Kidney (tissue), 14 donors: ENCODE measurements around the gene PATZ1. TPM values are rescaled to one million over a fixed set of nuclear protein-coding genes. Genes with fewer than 3 reads are reported as not detected.

Experiments used
- DNase-seq, 5 donors: peaks; one replicate each; pipeline ENCODE4 v3.0.0-alpha.2; 2013 to 2020
- FAIRE-seq: peaks from 2 replicates; lab custom pipeline; 2012; peaks lifted over from hg19 to GRCh38; lab: Jason Lieb, UNC
- H3K27ac ChIP-seq, 2 donors: one replicate each; pipeline ENCODE4 v1.7.0; 2013; ENCODE audit warnings: low read depth in 2 of 2, low read length in 2 of 2, inconsistent platforms in 1 of 2
- H3K27me3 ChIP-seq: one replicate; pipeline ENCODE4 v1.7.1; 2013; ENCODE audit warnings: low read length, inconsistent platforms; ENCODE audit not compliant: control insufficient read depth, insufficient read depth
- H3K36me3 ChIP-seq, 3 donors: one replicate each; pipeline versions ENCODE4 v1.7.0 to v1.7.1; 2013; ENCODE audit warnings: low read length in 3 of 3, control low read depth in 1 of 3, inconsistent platforms in 1 of 3; ENCODE audit not compliant: insufficient read depth in 3 of 3, control insufficient read depth in 2 of 3
- H3K4me1 ChIP-seq, 3 donors: one replicate each; pipeline versions ENCODE4 v1.7.0 to v1.7.1; 2013; ENCODE audit warnings: low read length in 3 of 3, inconsistent platforms in 1 of 3, low read depth in 1 of 3; ENCODE audit not compliant: control insufficient read depth in 2 of 3, insufficient read depth in 2 of 3
- H3K4me3 ChIP-seq, 3 donors: one replicate each; pipeline versions ENCODE4 v1.7.0 to v1.8.1; 2013; ENCODE audit warnings: low read length in 3 of 3, control low read depth in 1 of 3, inconsistent platforms in 1 of 3
- H3K9ac ChIP-seq, 3 donors: one replicate each; pipeline versions ENCODE4 v1.7.0 to v1.7.1; 2013; ENCODE audit warnings: low read length in 3 of 3, control low read depth in 1 of 3, inconsistent platforms in 1 of 3
- H3K9me3 ChIP-seq, 3 donors: one replicate each; pipeline versions ENCODE4 v1.7.0 to v1.7.1; 2013; ENCODE audit warnings: low read length in 3 of 3, control low read depth in 1 of 3, inconsistent platforms in 1 of 3; ENCODE audit not compliant: control insufficient read depth in 2 of 3, insufficient read depth in 1 of 3
- CTCF ChIP-seq: IDR thresholded peaks from 3 replicates; pipeline ENCODE4 v1.5.1; 2012; ENCODE audit warnings: mild to moderate bottlenecking, moderate library complexity, borderline replicate concordance; ENCODE audit not compliant: insufficient read depth; ENCODE audit errors: extremely low read depth
- intact Hi-C: fragments of 100-400 bp; cut with DNase I; formaldehyde crosslinking; loops from one replicate; pipeline ENCODE4 v1.11.1; 2022
- polyA plus RNA-seq: library from polyadenylated mRNA; stranded (reverse); fragments of 350-450 nt; fragmentation: Illumina TruSeq; extraction: RNeasy Lipid Tissue Mini Kit (QIAGEN cat#74804); gene quantifications from one replicate; pipeline ENCODE4 v1.2.3, GENCODE V29; 2014; ENCODE audit warnings: low read depth, low replicate concordance; ENCODE audit not compliant: insufficient read depth
- total RNA-seq: library from RNA; stranded (reverse); fragmentation: NEBNext Ultra II Directional; extraction: Animal tissue kit (Norgen Biotek cat#: 25700); gene quantifications from one replicate; pipeline ENCODE4 v1.2.1, GENCODE V29; 2021
- donor health status: control.
- donor health status: control.
- donor health status: control.
- donor health status: control.
- donor health status: control.
- donor health status: DM: yes; HTN: yes; CAD: no.
- donor health status: Normal renal cell carcinoma (clear cell type).

PATZ1 gene
- total and polyA plus RNA-seq, 2 donors from 2014 or later: 33.3 to 40.9 TPM

- H3K36me3 ChIP-seq: no peaks in the 10 kb centered on the region
- H3K4me3 ChIP-seq: peak overlapping the region in 1 of 3 donors; percentile 3
- peak; percentile 77 for TF ChIP-seq CTCF
- H3K4me1 ChIP-seq: peaks cover 0 to 5% (median 4%) of the 10 kb centered on the region in 3 donors
- DNase-seq: peak; percentile 74 to 94 (median 81)
- H3K27ac ChIP-seq: peak overlapping the region; percentile 66 to 90
- peak; percentile 74 for FAIRE-seq
- peak overlapping the region in 1 of 3 donors; percentile 74 for H3K9ac ChIP-seq
- peaks cover 0 to 5% (median 0%) of the 10 kb centered on the region in 3 donors for H3K9me3 ChIP-seq
- H3K27me3 ChIP-seq: no peaks in the 10 kb centered on the region
- intact Hi-C loops: no loop called here
Measured at GRCh38 chr22:31313366-31314147, 32.6 kb downstream of the PATZ1 start.

GRCh38 chr22:31308181-31308580 lies 38.0 kb downstream of the PATZ1 start:
- H3K9me3 ChIP-seq: no peaks in the 10 kb centered on the region
- no peaks in the 10 kb centered on the region for H3K27me3 ChIP-seq
- no peaks in the 10 kb centered on the region for H3K4me1 ChIP-seq
- intact Hi-C loops: no loop called here
- H3K36me3 ChIP-seq: no peaks in the 10 kb centered on the region
- no peak overlapping the region for H3K4me3 ChIP-seq
- no peak overlapping the region for H3K27ac ChIP-seq
- FAIRE-seq (no peak), DNase-seq (no peak)
- TF ChIP-seq CTCF: no peak
- no peak overlapping the region for H3K9ac ChIP-seq

GRCh38 chr22:31305194-31305593 lies 41.0 kb downstream of the PATZ1 start:
- Histone ChIP-seq H3K9me3 (no peaks in the 10 kb centered on the region), H3K9ac (no peak overlapping the region), H3K4me3 (no peak overlapping the region), H3K36me3 (no peaks in the 10 kb centered on the region), H3K27me3 (no peaks in the 10 kb centered on the region), H3K27ac (no peak overlapping the region), H3K4me1 (peaks cover 0 to 7% (median 0%) of the 10 kb centered on the region in 3 donors)
- no peak for TF ChIP-seq CTCF
- intact Hi-C loops: no loop called here
- FAIRE-seq (no peak), DNase-seq (no peak)
